ENCODE data around the gene FNDC5.

FNDC5 gene

DNA sequence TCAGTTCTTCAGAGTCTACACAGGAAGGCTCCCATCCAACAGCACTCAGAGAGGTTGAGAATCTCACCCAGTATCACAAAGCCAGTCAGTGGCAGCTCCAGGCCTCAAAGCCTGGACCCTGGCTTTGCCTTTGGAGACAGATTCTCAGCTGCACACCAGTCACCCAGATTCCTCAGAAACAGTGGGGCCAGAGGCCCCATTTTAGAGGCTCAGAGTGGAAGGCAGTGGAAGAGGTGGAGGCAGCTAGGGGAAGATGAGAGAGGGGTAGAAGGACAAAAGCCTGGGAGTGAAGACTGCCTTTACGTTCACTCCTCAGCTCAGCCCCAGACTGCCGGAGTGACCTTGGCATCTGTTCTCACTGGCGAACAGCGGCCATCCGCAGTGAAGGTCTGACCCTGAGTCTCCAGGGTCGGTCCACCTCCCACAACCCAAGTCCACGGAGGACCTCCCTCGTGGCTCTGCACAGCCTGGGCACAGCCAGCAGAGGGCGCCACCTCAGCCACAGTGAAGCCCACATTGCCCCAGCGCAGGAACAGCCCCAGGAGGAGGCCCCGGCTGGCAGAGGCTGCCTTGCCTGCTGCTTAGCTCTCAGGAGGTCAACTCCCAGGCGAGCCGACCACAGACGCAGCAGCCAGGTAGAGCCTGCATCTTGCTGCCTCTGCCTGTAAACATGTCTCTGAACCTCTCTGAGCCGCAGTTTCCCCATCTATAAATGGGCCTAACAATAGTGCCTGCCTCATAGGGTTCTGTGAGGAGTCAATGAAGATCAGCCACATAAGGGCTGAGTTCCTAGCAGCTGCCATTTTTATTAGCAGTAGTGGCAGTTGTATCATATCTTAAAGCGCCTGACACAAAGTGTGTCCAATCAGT lies 5.9 kb upstream of the FNDC5 start:
- no peaks in the 10 kb centered on the region for H3K27me3 ChIP-seq (ENCODE audit: insufficient read depth, low read length, poor library complexity)
- H2AFZ ChIP-seq (ENCODE audit: low read depth, low read length): peak overlapping the region; percentile 44; the same call in 1 of the 2 replicates
- no peaks in the 10 kb centered on the region for H3K9me3 ChIP-seq (ENCODE audit: insufficient read depth, low read length, severe bottlenecking)
- no peaks in the 10 kb centered on the region for H3K79me2 ChIP-seq (ENCODE audit: insufficient read depth, low read length)
- ATAC-seq (ENCODE audit: insufficient read depth, low read depth) (peak; percentile 71), DNase-seq (peak; percentile 69)
- no peak overlapping the region for H3K27ac ChIP-seq (ENCODE audit: low read length)
- no peaks in the 10 kb centered on the region for H3K36me3 ChIP-seq (ENCODE audit: insufficient read depth, low read length)
- peaks cover 20% of the 10 kb centered on the region for H3K4me1 ChIP-seq (ENCODE audit: insufficient read depth, low read length)
- H3K4me2 ChIP-seq (ENCODE audit: insufficient read depth, low read length): no peak overlapping the region
- H3K9ac ChIP-seq (ENCODE audit: low read depth, low read length): no peak overlapping the region
- H3K4me3 ChIP-seq (ENCODE audit: low read depth in 1 of 2, low read length in 2 of 2): no peak overlapping the region
- TF ChIP-seq, protein P1, sequence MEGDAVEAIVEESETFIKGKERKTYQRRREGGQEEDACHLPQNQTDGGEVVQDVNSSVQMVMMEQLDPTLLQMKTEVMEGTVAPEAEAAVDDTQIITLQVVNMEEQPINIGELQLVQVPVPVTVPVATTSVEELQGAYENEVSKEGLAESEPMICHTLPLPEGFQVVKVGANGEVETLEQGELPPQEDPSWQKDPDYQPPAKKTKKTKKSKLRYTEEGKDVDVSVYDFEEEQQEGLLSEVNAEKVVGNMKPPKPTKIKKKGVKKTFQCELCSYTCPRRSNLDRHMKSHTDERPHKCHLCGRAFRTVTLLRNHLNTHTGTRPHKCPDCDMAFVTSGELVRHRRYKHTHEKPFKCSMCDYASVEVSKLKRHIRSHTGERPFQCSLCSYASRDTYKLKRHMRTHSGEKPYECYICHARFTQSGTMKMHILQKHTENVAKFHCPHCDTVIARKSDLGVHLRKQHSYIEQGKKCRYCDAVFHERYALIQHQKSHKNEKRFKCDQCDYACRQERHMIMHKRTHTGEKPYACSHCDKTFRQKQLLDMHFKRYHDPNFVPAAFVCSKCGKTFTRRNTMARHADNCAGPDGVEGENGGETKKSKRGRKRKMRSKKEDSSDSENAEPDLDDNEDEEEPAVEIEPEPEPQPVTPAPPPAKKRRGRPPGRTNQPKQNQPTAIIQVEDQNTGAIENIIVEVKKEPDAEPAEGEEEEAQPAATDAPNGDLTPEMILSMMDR (IDR thresholded peaks at IDR 0.05; ENCODE audit: borderline replicate concordance, extremely low read depth, low read length, poor library complexity, severe bottlenecking): peak; percentile 97
- no peak for TF ChIP-seq EZH2 (IDR thresholded peaks at IDR 0.05; ENCODE audit: borderline replicate concordance, low read depth, low read length, severe bottlenecking)
- no peaks in the 10 kb centered on the region; the same call in 1 of the 2 replicates for H4K20me1 ChIP-seq (ENCODE audit: insufficient read depth, low read length)

DNA sequence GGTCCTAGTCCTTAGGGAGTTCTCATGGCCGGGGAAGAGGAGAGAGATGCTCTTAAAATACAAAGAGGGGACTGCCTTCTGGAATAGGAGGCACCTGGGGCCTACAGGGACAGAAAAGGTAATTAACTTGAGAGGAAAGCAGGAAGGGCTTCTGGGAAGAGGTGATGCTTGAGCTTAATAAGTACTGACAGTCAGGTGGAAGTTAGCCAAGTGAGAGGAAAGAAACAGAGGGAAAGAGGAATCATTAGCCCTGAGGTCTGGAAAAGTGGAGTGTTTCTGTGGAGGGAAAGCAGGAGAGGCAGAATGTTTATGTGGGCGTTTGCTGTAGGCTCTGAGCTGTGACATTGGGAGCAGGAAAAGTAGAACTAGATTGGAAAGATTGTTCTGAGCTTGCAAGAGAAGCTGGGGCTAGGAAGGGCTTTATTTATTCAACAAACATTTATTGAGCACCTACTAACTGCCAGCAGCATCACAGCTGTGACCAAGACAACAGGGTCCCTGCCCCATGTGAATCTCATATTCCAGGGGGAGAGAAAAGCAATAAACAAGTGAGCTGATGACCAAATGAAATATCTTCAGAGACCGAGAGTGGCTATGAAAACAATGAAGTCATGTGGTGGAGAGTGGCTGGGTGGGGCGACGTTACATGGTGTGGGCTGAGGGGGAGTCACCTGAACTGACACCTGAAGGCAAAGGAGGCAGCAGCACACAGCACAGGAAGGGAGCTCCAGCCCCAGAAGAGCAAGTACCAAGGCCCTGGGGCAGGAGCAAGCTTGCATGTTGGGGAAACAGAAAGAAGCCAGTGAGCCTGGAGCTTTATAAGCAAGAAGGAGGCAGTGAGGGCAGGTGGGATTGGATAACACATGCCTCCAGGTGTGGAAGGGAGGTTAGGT lies 4.4 kb upstream of the FNDC5 start:
- Histone ChIP-seq H4K20me1 (ENCODE audit: insufficient read depth, low read length) (no peaks in the 10 kb centered on the region; the same call in 1 of the 2 replicates), H3K4me2 (ENCODE audit: insufficient read depth, low read length) (no peak overlapping the region), H3K79me2 (ENCODE audit: insufficient read depth, low read length) (no peaks in the 10 kb centered on the region), H3K27me3 (ENCODE audit: insufficient read depth, low read length, poor library complexity) (no peaks in the 10 kb centered on the region), H3K9ac (ENCODE audit: low read depth, low read length) (no peak overlapping the region), H3K4me1 (ENCODE audit: insufficient read depth, low read length) (peaks cover 20% of the 10 kb centered on the region), H3K36me3 (ENCODE audit: insufficient read depth, low read length) (no peaks in the 10 kb centered on the region), H2AFZ (ENCODE audit: low read depth, low read length) (no peak overlapping the region), H3K27ac (ENCODE audit: low read length) (no peak overlapping the region), H3K4me3 (ENCODE audit: low read depth in 1 of 2, low read length in 2 of 2) (no peak overlapping the region), H3K9me3 (ENCODE audit: insufficient read depth, low read length, severe bottlenecking) (no peaks in the 10 kb centered on the region)
- ATAC-seq (ENCODE audit: insufficient read depth, low read depth) (no peak), DNase-seq (no peak)
- TF ChIP-seq, protein P1 (IDR thresholded peaks at IDR 0.05; ENCODE audit: borderline replicate concordance, extremely low read depth, low read length, poor library complexity, severe bottlenecking): no peak
- no peak for TF ChIP-seq EZH2 (IDR thresholded peaks at IDR 0.05; ENCODE audit: borderline replicate concordance, low read depth, low read length, severe bottlenecking)

DNA sequence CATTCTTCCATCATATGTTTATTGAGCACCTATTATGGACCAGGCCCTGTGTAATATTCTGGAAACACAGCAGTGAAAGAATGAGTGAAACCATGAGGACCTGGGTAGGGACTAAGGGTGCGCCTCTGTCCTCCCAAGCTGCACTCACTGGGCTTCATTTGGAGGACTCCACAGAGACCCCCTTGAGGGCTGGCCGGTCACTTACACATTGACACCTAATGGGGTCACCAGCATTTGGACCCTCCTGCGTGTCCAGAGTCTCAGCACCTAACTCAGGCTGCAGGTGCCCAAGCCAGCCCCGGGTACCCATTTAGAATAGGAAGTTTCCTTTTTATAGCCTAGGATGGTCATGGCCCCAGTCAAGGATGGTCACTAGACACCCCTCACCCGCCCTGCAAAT lies 2.8 kb upstream of the FNDC5 start:
- H3K4me1 ChIP-seq (ENCODE audit: insufficient read depth, low read length): peaks cover 20% of the 10 kb centered on the region
- H3K9me3 ChIP-seq (ENCODE audit: insufficient read depth, low read length, severe bottlenecking): no peaks in the 10 kb centered on the region
- ATAC-seq (ENCODE audit: insufficient read depth, low read depth): no peak
- no peaks in the 10 kb centered on the region for H3K79me2 ChIP-seq (ENCODE audit: insufficient read depth, low read length)
- H3K4me2 ChIP-seq (ENCODE audit: insufficient read depth, low read length): peak overlapping the region; percentile 70
- H4K20me1 ChIP-seq (ENCODE audit: insufficient read depth, low read length): no peaks in the 10 kb centered on the region; the same call in 1 of the 2 replicates
- no peaks in the 10 kb centered on the region for H3K36me3 ChIP-seq (ENCODE audit: insufficient read depth, low read length)
- no peaks in the 10 kb centered on the region for H3K27me3 ChIP-seq (ENCODE audit: insufficient read depth, low read length, poor library complexity)
- no peak overlapping the region for H3K4me3 ChIP-seq (ENCODE audit: low read depth in 1 of 2, low read length in 2 of 2)
- no peak for DNase-seq
- peak overlapping the region; percentile 3; the same call in 1 of the 2 replicates for H3K27ac ChIP-seq (ENCODE audit: low read length)
- H2AFZ ChIP-seq (ENCODE audit: low read depth, low read length): no peak overlapping the region
- TF ChIP-seq, protein P1 (IDR thresholded peaks at IDR 0.05; ENCODE audit: borderline replicate concordance, extremely low read depth, low read length, poor library complexity, severe bottlenecking): no peak
- TF ChIP-seq EZH2 (IDR thresholded peaks at IDR 0.05; ENCODE audit: borderline replicate concordance, low read depth, low read length, severe bottlenecking): no peak
- peak overlapping the region; percentile 41; the same call in 1 of the 2 replicates for H3K9ac ChIP-seq (ENCODE audit: low read depth, low read length)

Measured in DND-41 (cell line).